NCI-H1417 (cell line): ENCODE data around the gene UCN2.

ENCODE experiments used
- DNase-seq, 3 experiments: peaks; one replicate each; lab custom pipeline; 2025; lab: John Stamatoyannopoulos, UW

The UCN2 gene

GRCh38 chr3:48591436-48591835 is 27.9 kb upstream of the UCN2 start:
- no peak for DNase-seq

- no peak for DNase-seq
Observed at GRCh38 chr3:48588230-48588629, 24.6 kb upstream of the UCN2 start.

GRCh38 chr3:48587686-48588085 is 24.1 kb upstream of the UCN2 start:
- DNase-seq, result no peak

- no peak for DNase-seq
Observed at GRCh38 chr3:48585411-48585810, 21.8 kb upstream of the UCN2 start.

- no peak for DNase-seq
Observed at GRCh38 chr3:48584836-48585235, 21.3 kb upstream of the UCN2 start.

GRCh38 chr3:48581621-48582481 is 18.3 kb upstream of the UCN2 start:
- DNase-seq, result no peak

GRCh38 chr3:48576647-48577046 is 13.1 kb upstream of the UCN2 start:
- no peak for DNase-seq

- no peak for DNase-seq
Observed at GRCh38 chr3:48575366-48575765, 11.8 kb upstream of the UCN2 start.

GRCh38 chr3:48573973-48574585 is 10.5 kb upstream of the UCN2 start:
- no peak for DNase-seq

- no peak for DNase-seq
Observed at GRCh38 chr3:48572517-48572916, 8.9 kb upstream of the UCN2 start.

- no peak for DNase-seq
Observed at GRCh38 chr3:48571938-48572337, 8.4 kb upstream of the UCN2 start.

- no peak for DNase-seq
Observed at GRCh38 chr3:48569808-48570450, 6.3 kb upstream of the UCN2 start.

GRCh38 chr3:48569400-48569799 is 5.8 kb upstream of the UCN2 start:
- no peak for DNase-seq

GRCh38 chr3:48568476-48568875 is 4.9 kb upstream of the UCN2 start:
- no peak for DNase-seq

- no peak for DNase-seq
Observed at GRCh38 chr3:48567500-48567899, 3.9 kb upstream of the UCN2 start.

- no peak for DNase-seq
Observed at GRCh38 chr3:48567090-48567489, 3.5 kb upstream of the UCN2 start.

GRCh38 chr3:48566401-48566760 is 2.8 kb upstream of the UCN2 start:
- no peak for DNase-seq

GRCh38 chr3:48565591-48566400 is 2.2 kb upstream of the UCN2 start:
- no peak for DNase-seq

GRCh38 chr3:48565186-48565585 is 1.6 kb upstream of the UCN2 start:
- no peak for DNase-seq

- DNase-seq, result no peak
Observed at GRCh38 chr3:48564667-48565066, 1.1 kb upstream of the UCN2 start.

- peak in 1 of 3 experiments; percentile 0 for DNase-seq
Observed at GRCh38 chr3:48564022-48564421, 441 bp upstream of the UCN2 start.

- DNase-seq, result no peak
Observed at GRCh38 chr3:48562367-48563095, 1.1 kb downstream of the UCN2 start.
